ENCODE results near the gene BCORL1.
A peak's percentile ranks its signal among the peaks of the same experiment; 100 is the strongest.

Gene BCORL1, protein sequence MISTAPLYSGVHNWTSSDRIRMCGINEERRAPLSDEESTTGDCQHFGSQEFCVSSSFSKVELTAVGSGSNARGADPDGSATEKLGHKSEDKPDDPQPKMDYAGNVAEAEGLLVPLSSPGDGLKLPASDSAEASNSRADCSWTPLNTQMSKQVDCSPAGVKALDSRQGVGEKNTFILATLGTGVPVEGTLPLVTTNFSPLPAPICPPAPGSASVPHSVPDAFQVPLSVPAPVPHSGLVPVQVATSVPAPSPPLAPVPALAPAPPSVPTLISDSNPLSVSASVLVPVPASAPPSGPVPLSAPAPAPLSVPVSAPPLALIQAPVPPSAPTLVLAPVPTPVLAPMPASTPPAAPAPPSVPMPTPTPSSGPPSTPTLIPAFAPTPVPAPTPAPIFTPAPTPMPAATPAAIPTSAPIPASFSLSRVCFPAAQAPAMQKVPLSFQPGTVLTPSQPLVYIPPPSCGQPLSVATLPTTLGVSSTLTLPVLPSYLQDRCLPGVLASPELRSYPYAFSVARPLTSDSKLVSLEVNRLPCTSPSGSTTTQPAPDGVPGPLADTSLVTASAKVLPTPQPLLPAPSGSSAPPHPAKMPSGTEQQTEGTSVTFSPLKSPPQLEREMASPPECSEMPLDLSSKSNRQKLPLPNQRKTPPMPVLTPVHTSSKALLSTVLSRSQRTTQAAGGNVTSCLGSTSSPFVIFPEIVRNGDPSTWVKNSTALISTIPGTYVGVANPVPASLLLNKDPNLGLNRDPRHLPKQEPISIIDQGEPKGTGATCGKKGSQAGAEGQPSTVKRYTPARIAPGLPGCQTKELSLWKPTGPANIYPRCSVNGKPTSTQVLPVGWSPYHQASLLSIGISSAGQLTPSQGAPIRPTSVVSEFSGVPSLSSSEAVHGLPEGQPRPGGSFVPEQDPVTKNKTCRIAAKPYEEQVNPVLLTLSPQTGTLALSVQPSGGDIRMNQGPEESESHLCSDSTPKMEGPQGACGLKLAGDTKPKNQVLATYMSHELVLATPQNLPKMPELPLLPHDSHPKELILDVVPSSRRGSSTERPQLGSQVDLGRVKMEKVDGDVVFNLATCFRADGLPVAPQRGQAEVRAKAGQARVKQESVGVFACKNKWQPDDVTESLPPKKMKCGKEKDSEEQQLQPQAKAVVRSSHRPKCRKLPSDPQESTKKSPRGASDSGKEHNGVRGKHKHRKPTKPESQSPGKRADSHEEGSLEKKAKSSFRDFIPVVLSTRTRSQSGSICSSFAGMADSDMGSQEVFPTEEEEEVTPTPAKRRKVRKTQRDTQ (N-terminal part only)

DNA sequence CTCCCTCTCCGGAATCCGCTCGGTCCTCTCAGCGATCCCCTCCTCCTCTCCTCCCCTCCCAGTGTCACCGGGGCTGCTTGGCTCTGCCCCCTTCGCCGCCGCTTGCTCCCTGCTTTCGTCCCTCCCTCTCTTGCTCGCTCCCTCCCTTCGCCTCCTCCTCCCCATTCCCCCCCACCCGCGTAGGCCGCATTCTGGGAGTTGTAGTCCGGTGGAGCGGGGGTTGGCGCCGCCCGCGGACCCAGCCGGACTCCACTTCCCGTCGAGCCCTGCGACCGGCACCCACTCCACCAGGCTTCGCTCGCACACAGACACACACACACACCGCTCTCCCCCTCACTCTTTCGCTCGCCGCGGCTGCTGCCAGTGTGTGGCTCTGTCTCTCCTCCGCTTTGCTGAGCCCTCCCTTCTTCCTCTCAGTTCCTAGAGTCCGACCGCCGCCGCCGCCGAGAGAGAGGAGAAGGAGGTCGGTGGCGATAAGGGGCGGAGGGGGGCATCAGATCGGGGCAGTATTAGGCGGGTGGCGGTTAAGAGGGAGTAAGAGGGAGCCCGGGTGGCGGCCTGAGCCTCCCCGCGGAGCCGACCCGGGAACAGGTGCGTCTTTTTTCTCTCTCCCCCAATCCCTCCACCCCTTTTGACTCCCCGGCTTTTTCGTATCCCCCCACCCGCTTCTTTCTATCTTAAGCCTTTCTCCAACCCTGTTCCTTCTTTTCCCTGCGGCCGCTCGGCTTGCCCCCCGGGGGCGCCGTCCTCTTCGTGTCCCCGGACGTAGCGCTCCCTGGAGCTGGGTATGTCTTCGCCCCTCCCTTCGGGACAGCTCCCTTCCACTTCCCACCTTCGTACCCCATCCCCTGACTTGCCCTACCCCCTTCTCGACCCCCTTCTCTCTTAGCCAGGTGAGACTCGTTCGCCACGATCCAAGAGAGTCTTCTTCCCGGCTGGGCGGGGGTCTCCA lies at the start of gene BCORL1:
Gene BCORL1 (plus strand): TSS at position 336 of the 952 bp plus-strand sequence. CDS start 22,597 bp downstream, outside the sequence.
- TF ChIP-seq, protein P1, sequence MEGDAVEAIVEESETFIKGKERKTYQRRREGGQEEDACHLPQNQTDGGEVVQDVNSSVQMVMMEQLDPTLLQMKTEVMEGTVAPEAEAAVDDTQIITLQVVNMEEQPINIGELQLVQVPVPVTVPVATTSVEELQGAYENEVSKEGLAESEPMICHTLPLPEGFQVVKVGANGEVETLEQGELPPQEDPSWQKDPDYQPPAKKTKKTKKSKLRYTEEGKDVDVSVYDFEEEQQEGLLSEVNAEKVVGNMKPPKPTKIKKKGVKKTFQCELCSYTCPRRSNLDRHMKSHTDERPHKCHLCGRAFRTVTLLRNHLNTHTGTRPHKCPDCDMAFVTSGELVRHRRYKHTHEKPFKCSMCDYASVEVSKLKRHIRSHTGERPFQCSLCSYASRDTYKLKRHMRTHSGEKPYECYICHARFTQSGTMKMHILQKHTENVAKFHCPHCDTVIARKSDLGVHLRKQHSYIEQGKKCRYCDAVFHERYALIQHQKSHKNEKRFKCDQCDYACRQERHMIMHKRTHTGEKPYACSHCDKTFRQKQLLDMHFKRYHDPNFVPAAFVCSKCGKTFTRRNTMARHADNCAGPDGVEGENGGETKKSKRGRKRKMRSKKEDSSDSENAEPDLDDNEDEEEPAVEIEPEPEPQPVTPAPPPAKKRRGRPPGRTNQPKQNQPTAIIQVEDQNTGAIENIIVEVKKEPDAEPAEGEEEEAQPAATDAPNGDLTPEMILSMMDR (conservative IDR thresholded peaks at IDR 0.05; ENCODE audit: low read length): no peak
- peak; percentile 93 for DNase-seq (ENCODE audit: low read depth)
- H3K4me3 ChIP-seq (ENCODE audit: low read length): peak within 1 kb of the TSS; percentile 61

DNA sequence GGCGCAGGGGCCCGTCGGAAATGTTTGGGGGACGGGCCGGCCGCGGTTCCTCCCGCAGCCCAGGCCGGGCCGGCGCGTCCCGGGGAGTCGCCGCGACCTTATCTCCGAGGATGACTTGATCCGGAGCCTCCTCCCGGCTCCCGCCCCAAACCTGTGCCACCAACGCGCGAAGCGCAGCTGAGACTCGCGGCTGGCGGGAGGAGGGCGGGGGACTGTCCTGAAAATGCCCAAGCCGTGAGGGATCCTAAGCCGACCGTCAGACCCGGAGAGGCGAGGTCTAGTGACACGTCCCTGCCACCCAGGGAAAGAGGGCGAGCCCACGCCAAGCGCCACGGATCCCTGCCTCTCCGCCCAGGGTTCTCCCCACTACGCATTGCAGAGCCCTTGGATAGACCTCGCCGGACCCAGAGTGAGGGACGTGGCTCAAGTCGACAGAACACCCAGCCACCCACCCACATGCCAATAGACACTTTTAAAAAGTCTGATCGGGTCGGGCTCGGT lies 49.6 kb upstream of the BCORL1 start:
- DNase-seq (ENCODE audit: low read depth): no peak
- TF ChIP-seq, protein P1 (conservative IDR thresholded peaks at IDR 0.05; ENCODE audit: low read length): no peak
- H3K4me3 ChIP-seq (ENCODE audit: low read length): peak overlapping the region; percentile 39

DNA sequence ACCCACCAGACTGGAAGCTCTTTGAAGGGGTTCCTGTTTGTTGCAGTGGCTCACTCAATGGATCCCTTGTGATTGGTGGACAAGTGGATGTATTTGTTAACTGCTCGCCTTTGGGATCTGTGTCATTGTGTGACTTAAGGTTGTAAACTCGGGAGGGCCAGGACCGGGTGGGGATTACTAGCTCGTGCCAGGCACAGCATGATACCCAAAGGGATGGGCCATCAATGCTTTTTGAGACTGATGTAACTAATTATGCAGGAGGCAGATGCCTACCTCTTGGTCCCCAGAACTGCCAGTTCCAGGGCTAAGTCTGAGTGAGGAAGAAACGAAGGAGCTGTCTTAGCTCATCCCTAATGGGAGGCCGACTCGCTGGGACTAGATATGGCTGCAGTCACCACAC lies 48.7 kb upstream of the BCORL1 start:
- no peak for DNase-seq (ENCODE audit: low read depth)
- no peak overlapping the region for H3K4me3 ChIP-seq (ENCODE audit: low read length)
- TF ChIP-seq, protein P1 (conservative IDR thresholded peaks at IDR 0.05; ENCODE audit: low read length): no peak

DNA sequence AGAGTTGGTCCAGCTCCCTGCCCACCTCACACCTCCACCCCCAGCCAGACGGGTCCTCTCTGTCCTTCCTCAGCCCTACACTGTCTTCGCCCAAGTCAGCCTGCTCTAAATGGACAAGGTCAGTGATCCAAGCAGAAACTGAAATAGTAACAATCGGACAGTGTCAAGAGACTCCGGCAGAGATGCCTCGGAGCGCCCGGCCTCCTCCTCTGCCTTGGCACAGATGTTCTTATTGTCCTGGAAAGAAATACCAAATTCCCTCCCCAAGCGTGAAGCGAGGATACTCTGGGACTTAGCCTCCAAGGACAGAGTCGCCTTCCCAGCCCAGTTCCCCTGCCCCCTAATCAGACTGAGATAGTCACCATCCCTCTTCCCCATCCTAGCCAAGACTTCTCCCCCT lies 48.0 kb upstream of the BCORL1 start:
- no peak overlapping the region for H3K4me3 ChIP-seq (ENCODE audit: low read length)
- TF ChIP-seq, protein P1 (conservative IDR thresholded peaks at IDR 0.05; ENCODE audit: low read length): no peak
- DNase-seq (ENCODE audit: low read depth): no peak

DNA sequence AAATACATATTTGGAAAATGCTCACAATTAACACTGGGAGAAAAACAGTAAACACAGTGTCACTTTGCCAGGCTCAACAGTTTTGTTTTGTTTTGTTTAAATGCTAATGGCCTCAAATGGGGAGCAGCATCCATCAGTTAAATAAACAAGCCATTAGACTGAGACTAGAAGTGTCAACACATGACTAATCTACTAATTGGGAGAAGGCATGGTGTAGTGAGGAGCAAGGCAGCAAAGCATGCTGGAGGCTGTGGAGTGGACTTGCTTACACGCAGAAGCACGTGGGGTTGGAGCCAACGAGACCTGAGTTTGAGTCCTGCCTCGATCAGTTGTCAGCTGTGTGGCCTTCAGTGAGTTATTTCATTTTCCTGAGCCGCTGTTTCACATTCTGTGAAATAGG lies 47.5 kb upstream of the BCORL1 start:
- TF ChIP-seq, protein P1 (conservative IDR thresholded peaks at IDR 0.05; ENCODE audit: low read length): no peak
- DNase-seq (ENCODE audit: low read depth): no peak
- H3K4me3 ChIP-seq (ENCODE audit: low read length): no peak overlapping the region

DNA sequence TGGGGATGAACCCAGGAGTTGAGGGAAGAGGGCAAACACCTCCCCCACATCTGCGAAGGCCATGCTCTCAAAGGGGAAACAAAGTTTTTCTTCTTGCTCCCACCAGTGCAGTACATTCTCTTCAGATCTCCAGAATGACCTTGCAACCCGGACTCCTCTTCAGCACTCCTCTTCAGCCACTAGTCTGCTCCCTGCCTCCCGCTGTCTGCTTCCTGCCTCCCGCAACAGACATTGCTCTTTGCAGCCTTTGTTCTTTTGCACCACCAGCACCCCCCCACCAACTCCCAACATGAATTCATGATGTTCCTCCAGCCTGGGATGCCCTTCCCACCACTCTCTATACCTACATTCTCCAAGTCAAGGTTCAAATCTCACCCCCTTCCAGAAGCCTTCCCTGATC lies 44.4 kb upstream of the BCORL1 start:
- H3K4me3 ChIP-seq (ENCODE audit: low read length): no peak overlapping the region
- TF ChIP-seq, protein P1 (conservative IDR thresholded peaks at IDR 0.05; ENCODE audit: low read length): no peak
- DNase-seq (ENCODE audit: low read depth): no peak
